HK-2 (cell line): ENCODE measurements around the gene USP31.

Experiments
- DNase-seq: peaks from one replicate; pipeline ENCODE4 v3.0.0-alpha.2; 2018; ENCODE audit not compliant: unreplicated experiment

USP31 gene

DNA sequence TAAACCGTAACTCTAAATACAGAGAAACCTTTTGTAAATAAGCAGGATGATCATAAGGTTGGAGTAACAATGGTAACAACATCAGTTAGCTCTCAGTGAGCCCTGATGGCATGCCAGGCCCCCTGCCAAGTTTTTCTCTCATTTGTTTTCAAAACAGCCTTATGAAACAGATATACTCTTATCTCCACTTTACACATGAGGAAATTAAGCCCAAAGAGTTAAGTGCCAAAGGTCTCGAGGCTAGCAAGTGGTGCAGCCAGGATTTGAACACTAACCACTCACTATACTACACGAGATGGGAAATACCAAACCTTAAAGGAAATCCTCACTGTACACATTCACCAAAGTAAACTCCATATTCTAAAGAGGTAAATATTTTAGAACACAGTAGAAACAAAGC lies 15.0 kb downstream of the USP31 start:
- no peak for DNase-seq

DNA sequence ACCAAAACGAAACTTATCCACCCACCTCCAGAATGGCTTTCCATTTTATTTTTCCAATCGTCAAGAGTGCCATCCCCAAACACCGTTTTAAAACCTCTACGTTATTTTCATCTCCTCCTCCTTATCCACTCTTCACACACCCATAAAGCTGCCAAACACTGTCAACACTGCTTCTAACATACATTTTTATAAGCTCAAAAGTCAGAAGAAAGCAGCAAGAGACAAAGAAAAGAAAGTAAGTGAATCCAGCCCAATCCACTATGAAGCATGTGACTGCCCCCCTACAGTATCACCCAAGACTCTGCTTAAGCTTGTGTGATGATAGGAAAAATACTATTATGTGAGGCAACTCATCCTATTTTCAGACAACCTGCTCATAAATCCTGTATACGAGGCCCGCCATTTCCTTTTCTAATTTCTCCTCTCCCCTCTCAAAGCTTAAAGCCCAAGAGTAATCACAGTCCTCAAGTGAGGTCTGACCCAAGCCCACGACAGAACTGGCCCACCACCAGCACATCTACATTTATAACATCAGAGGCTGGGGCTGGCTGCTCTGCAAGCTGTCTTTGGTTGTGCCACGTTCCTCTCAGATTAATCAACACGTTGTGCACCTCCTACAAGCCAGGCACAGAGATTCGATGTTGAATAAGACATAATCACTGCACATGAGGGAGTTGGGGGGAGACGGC lies 16.3 kb downstream of the USP31 start:
- DNase-seq: no peak

DNA sequence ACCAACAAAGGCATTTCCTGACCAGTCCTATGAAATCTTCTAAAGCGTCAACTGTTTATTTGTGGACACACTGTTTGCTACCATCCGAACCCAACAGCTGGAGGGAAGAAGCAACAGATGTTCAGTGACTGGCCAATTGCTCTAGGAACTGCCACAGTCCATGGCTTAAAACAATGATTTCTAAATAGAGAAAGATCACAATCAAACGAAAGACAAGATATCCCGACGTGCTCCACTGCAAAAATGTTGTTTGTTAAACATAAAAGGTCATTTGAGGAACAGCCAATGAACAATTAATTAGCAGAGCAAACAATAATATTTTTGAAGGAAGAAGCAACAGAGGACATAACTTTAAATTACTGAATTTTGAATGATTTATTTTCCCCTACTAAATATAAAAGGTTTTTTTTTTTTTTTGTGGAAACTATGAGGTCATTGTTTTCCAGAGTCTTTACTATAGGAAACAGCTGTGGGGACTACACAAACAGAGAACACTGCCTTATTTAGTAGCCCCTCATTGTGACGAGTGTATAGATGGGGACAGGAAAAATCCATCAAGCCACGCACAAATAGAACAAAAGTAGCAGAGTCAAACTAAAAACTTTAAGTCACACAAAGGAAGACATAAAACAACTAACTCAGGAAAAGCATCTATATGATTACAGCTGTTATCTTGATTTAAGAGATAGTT lies 17.2 kb downstream of the USP31 start:
- no peak for DNase-seq

DNA sequence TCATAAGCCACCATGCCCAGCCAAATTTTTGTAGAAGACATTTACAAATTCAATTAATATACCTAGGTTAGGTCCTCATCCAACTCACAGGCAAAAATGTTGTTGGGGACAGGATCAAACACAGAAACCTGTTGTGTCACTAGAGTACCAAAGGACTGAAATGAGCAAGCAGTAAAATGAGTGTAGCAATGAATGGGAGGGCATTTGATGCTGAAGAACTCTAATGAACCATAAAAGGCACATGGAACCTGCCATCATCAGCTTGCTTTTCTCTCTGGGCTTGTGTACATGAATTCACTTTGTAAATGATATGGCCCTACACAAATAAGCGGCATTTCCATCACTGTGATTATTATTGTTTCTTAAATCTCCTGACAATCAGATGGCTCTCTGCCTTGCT lies 17.8 kb downstream of the USP31 start:
- no peak for DNase-seq

DNA sequence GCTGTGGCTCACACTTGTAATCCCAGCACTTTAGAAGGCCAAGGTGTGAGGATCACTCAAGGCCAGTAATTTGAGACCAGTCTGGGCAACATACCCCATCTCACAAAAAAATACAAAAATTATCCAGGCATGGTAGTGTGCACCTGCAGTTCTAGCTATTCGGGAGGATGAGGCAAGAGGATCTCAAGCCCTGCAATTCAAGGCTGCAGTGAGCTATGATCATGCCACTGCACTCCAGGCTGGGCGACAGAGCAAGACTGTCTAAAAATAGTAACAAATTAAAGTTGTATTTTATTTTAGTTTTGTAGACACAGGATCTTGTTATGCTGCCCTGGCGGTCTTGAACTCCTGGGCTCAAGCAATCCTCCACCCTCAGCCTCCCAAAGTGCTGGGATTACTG lies 18.2 kb downstream of the USP31 start:
- DNase-seq: no peak

DNA sequence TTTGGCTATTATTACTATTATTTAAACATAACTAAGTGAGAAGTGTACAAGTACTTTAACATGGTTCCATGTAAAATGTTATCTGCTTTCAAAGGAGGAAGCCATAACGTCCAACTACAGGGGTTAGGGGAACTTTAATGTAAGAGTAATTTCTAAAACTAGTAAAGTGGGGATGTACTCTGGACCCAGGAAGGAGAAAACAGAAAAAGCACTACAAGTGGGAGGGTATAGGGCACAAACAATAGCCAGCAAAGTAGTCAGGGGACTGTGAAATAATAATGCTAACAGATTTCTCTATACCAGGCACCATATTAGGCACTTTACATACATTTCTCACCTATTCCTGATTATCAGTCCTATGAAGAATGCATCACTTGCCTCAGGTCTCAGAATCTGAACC lies 19.6 kb downstream of the USP31 start:
- DNase-seq: no peak

DNA sequence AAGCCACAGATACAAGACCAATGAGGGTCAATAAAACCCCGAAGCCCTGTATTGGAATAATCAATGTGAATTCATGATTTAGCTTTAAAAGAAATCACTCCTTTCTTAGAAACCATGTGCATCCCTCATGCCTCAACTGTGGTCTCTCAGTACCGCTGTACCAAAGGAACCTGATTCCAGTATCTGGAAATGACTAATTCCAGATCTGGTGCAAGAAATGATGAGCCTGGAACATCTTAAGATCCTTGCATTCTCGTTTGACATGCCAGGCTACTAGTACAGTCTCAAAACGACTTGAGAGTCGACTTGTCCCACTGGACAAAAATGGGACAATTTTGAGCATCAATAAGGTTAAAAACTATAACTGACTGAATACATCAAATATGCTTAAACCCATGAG lies 21.2 kb downstream of the USP31 start:
- DNase-seq: no peak

DNA sequence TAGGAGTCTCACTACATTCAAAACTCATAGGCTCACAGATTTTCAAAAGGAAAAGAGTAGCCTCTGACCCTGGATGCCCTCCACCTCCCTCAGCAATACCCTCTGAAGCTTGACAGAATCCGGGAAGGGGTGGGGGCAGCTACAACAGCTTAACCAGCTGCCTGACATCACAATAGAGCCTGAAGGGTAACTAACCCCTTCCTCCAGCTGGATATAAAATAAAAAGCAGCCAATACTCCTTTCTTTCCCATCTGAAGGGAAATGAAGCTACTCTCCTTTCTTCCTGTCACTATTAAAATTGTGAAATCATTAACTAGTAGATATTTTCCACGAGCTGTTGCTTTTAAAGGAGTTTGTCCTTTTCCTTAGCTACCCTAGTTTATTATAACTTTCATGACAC lies 24.0 kb downstream of the USP31 start:
- DNase-seq: no peak

DNA sequence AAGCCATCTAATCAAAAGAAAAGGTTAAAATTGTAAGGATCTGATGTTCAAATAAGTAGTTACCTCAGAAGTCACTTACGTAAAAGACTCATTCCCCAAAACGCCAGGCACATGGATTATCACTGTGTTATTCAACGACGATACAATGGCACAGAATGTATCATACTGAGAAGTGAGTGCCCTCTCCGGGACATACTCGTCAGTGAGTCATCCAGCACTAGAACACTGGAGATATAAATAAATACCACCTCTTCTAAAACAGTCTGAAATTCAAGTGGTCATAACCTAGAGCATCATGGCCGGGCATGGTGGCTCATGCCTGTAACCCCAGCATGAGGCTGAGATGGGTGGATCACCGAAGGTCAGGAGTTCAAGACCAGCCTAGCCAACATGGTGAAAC lies 24.9 kb downstream of the USP31 start:
- DNase-seq: no peak

DNA sequence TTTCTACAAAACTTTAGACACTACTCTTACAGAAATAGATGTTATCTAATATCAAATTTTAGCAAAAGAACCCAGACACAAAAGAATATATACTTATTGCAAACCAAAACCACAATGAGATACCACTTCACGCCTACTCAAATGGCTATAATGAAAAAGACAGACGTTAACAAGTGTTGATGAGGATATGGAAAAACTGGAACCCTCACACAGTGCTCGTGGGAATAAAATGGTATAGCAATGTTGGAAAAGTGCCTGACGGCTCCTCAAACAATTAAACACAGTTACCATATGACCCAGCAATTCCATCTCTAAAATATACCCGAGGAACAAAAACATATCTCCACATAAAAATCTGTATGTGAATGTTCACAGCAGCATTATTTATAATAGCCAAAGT lies 27.1 kb downstream of the USP31 start:
- DNase-seq: no peak

DNA sequence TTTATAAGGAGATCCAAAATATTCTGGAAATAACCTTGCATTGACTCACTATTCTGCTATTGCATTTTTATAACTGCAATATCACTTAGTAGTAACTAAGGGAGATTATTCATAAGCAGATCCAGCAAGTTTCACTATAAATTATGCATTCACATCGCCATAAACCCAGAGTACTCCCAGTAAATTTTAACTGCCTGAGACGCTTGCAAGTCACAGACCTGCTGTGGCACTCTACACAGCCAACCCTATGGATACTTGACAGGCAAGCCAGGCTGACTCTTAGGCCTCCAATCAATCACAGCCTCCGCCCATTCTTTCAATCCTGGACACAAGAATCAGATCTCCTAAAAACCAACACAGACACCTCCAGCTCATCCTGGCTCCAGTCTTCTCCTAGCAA lies 28.2 kb downstream of the USP31 start:
- DNase-seq: no peak

DNA sequence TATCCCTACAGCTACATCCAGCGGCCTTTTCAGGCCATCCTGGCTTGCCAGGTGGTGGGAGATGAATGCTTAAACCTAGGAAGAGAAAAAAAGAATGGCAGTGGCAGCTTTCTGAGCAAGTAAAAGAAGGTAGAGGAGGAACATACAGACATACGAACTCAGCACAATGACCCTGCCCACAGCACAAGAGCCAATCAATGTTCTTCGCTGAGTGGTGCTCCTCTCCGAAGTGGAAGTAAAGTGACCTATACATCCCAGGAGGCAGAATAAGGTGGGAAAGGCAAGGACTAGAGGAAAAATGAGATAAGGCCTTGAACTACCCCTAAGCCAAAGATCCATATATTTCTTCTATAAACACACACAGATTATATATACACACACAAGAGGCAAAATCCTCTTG lies 28.7 kb downstream of the USP31 start:
- no peak for DNase-seq

DNA sequence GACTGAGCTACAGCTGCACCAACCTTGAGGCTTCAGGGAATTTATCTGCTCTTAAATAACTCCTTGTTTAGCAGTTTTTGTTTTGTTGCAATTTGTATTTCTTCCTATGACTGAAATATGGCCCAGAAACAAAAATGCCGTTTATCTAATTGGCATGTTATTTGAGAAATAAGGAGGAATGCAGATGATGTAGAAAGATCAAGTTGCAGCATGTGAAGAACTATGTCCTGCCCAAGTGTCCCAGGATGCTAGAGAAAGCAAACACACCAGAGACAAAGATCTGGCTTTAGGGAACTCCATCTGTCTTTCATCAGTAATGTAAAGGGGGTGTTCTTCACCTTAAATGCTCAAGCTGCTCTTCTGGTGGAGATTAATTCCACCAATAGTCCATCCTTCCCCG lies 29.7 kb downstream of the USP31 start:
- DNase-seq: no peak

DNA sequence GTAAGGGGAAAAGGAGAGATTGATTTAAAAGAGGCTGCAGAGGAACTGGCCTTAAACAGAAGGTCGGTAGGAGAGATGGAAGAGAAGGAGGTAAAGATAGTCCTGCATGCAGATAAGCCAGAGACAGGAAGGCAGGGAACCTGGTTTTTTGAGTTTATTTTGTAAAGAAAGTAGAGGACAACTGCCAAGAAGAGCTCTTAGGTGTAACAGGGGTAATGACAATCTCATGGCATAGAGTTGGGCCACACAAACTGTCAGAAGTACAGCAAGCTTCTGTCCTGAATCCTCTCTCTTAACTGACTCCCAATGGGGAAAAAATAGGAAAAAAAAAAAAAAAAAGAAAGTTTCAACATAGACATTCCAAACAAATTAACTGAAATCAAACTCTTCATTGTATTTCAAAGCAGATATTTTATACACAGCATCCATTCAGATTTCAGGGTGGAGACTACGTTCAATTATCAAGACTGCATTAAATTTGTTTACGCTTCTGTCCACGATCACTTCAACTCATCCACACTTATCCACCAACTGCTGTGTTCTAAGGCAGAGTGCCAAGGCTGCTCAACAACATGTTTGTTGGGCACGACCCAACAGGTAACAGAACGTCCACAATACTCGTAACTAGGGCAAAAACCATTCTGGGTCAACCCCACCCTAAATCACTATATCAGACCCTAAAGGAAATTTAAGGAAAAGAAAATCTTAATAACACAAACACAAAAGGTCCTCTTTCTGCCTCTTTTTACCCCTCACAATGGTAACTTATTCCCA lies 34.9 kb downstream of the USP31 start:
- DNase-seq: no peak

DNA sequence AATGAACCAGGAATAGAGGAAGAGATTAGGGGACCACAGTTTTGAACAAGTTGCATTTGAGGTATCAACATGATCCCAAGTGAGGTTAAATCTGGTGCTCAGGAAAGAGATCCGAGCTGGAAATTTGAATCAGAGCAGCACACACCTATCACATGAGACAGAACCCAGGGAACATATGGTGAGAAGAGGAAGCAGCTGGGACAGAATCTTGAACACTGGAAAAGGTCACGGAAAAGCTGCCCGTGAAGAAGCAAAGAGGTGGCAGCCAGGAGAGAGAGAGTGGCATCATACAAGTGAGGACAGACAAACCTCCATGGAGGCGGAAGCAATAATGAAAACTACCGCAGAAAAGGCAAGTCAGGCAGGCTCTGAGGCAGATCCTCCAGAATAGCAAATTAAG lies 36.1 kb downstream of the USP31 start:
- no peak for DNase-seq

DNA sequence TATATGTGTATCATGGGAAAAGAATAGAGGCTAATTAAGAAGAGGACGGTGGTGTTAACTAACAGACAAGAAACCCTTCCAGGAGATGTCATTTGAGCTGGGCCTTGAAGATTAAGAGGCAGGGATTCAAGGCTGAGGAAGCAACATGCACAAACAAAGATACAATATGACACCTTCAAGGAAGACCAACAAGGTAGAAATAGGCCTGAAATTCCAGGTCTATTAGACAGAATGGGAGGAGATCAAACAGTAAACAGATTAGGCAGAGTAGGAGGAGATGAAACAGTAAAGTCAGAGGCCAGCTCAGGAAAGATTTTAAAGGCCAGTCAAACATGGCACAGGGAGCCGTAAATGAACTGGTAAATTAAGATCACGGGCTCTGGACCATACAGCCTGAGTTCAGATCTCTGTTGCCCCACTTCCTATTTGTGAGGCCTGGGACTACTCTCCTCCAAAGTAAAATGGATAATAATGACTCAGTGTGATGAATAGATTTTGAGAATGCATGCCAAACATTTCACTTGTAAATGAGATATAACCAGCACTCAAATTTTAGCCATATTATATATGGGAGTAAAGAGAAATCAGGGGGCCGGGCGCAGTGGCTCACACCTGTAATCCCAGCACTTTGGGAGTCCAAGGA lies 38.9 kb downstream of the USP31 start:
- DNase-seq: no peak

DNA sequence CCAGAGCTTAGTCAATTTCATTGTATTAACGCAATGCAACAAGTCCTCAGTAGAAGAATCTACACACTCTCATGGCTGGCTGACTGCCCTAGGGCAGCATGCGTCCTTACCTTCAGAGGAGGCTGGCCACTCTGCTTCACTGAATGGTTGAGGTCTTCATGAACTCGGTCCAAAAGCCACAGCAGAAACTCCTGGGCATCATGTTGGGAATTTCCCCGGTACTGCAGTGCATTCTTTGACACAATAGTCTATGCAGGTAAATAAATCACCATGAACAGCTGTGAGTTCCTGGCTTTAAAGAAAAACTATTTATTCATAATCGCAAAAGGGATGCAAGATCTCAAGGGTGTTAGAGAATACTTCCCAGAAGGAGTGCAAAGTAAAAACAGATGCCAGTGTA lies 41.3 kb downstream of the USP31 start:
- no peak for DNase-seq

DNA sequence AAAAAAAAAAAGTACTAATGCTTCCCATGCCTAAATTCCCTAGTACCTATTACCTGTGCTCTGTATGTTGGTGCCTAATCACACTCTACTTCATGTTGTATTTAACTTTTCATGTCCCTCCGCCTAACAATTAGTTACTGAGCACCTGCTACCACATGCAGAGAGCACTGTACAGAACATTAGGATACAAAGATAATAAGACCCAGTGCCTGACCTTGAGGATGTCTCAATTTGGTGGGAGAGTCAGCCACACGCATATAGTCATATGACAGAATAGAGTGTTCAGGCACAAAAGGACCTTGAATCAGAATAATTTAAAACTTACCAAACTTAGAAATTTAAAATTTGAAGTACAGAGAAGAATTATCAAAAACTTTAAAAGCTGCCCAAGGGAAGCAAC lies 42.1 kb downstream of the USP31 start:
- DNase-seq: no peak

DNA sequence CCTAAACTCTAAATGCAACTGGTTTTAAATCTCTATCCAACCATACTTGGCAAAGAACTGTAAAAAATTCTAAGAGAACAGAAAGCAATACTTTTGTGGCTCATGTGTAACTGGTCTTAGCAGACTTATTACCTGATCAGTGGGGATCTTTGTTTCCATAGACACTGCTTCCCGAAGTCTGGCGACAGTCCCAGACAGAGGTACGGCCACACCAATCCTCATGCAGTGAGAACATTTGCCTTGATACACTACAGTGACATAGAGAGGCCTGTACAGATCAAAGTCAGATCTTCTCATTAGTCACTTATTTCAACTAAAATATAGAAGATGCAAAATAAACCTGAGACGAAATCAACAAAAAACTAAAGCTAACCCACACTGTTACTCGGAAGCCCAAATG lies 43.9 kb downstream of the USP31 start:
- DNase-seq: no peak

DNA sequence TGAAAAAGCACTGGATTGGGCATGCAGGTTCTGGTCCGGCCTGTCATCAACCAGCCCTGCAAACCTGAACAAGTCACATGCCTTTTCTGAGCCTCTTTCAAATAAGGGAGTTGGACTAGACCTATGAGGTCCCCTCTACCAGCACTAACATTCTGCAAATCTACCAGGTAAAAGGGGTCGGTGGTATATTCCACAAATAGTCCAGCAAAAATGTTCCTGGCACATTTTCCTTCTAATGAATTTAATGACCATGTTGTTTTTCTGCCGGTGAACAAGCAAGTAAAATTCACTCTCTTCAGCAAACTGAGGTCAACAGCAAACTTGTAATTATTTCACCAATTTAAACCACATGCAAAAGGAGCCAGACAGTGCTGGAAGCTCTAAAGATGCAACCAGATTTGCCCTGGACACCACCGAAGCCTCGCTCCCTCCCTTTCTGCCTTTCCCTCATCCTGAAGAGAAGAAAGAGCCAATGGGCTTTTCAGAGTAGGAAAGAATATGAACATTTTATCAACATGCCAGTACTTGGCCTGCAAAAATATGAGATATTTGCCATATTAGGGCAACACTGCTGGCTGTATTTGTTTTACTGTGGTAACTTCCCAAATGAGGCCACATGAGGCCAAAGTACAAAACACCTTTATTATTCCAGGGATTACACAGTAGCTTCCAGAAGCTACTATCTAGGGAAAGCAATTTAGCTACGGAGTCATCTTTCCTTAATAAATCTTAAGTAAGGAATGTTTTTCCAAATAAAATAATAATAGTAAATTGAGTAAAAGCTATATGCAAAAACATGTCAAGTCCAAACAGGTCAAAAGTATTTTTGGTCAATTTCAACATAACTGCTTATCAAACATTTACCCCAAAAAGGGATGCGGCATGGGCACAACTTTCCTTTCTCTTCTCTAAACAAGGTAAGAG lies 45.0 kb downstream of the USP31 start:
- DNase-seq: no peak

DNA sequence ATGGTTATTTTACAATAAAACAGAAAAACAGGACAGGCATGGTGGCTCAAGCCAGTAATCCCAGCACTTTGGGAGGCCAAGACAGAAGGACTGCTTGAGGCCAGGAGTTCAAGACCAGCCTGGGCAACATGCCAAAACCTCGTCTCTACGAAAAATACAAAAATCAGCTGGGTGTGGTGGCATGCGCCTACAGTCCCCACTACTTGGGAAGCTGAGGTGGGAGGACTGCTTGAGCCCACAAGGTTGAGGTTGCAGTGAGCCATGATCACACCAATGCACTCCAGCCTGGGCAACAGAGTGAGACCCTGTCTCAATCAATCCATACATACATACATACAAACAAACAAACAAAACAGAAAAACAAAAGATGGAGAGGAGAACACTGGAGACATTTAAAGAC lies 45.6 kb downstream of the USP31 start:
- no peak for DNase-seq
